Measurements from ENCODE around the gene HRH1.

Gene HRH1

GRCh38 chr3:11206316-11206715, 52.0 kb downstream of the HRH1 start:
- H3K79me2 ChIP-seq (ENCODE audit: low read length), result no peaks in the 10 kb centered on the region
- H3K9ac ChIP-seq (ENCODE audit: low read length), result no peak overlapping the region
- no peak overlapping the region for H2AFZ ChIP-seq (ENCODE audit: low read length)
- no peak for TF ChIP-seq EZH2phosphoT487 (IDR thresholded peaks at IDR 0.05; ENCODE audit: low read length)
- no peak for TF ChIP-seq CTCF (IDR thresholded peaks at IDR 0.05; ENCODE audit: low read length)
- no peak for TF ChIP-seq EZH2 (optimal IDR thresholded peaks at IDR 0.05; ENCODE audit: low read depth, low read length)
- H3K36me3 ChIP-seq (replicated peaks; ENCODE audit: insufficient read depth, low read length), result no peaks in the 10 kb centered on the region
- no peaks in the 10 kb centered on the region for H4K20me1 ChIP-seq (ENCODE audit: insufficient read depth, low read length)
- H3K4me1 ChIP-seq (ENCODE audit: low read length), result no peaks in the 10 kb centered on the region
- H3K27ac ChIP-seq (ENCODE audit: low read length), result no peak overlapping the region
- DNase-seq, result no peak
- no peaks in the 10 kb centered on the region for H3K9me3 ChIP-seq (replicated peaks; ENCODE audit: insufficient read depth, low read length)
- no peaks in the 10 kb centered on the region; the same call in 1 of the 2 replicates for H3K27me3 ChIP-seq (replicated peaks; ENCODE audit: insufficient read depth, low read length)
- H3F3A ChIP-seq (ENCODE audit: insufficient read depth, low read length), result no peaks in the 10 kb centered on the region
- no peak overlapping the region for H3K4me3 ChIP-seq (ENCODE audit: low read length)
- no peak overlapping the region for H3K4me2 ChIP-seq (ENCODE audit: low read depth, low read length)
- H3K9me2 ChIP-seq (replicated peaks; ENCODE audit: insufficient read depth, low read length), result no peaks in the 10 kb centered on the region

- Histone ChIP-seq H2AFZ (ENCODE audit: low read length) (no peak overlapping the region), H3K27ac (ENCODE audit: low read length) (no peak overlapping the region), H3K9me3 (replicated peaks; ENCODE audit: insufficient read depth, low read length) (no peaks in the 10 kb centered on the region), H3K9me2 (replicated peaks; ENCODE audit: insufficient read depth, low read length) (no peaks in the 10 kb centered on the region), H3K36me3 (replicated peaks; ENCODE audit: insufficient read depth, low read length) (no peaks in the 10 kb centered on the region), H4K20me1 (ENCODE audit: insufficient read depth, low read length) (no peaks in the 10 kb centered on the region), H3K4me1 (ENCODE audit: low read length) (no peaks in the 10 kb centered on the region), H3K79me2 (ENCODE audit: low read length) (no peaks in the 10 kb centered on the region), H3F3A (ENCODE audit: insufficient read depth, low read length) (no peaks in the 10 kb centered on the region), H3K9ac (ENCODE audit: low read length) (no peak overlapping the region), H3K27me3 (replicated peaks; ENCODE audit: insufficient read depth, low read length) (no peaks in the 10 kb centered on the region; the same call in 1 of the 2 replicates), H3K4me2 (ENCODE audit: low read depth, low read length) (no peak overlapping the region), H3K4me3 (ENCODE audit: low read length) (no peak overlapping the region)
- DNase-seq, result no peak
- TF ChIP-seq CTCF (IDR thresholded peaks at IDR 0.05; ENCODE audit: low read length) (no peak), EZH2 (optimal IDR thresholded peaks at IDR 0.05; ENCODE audit: low read depth, low read length) (no peak), EZH2phosphoT487 (IDR thresholded peaks at IDR 0.05; ENCODE audit: low read length) (no peak)
Measured at GRCh38 chr3:11206953-11207352, 52.7 kb downstream of the HRH1 start.

GRCh38 chr3:11211531-11212298, 57.4 kb downstream of the HRH1 start:
- Histone ChIP-seq H3K4me1 (ENCODE audit: low read length) (no peaks in the 10 kb centered on the region), H3K9ac (ENCODE audit: low read length) (no peak overlapping the region), H3K9me2 (replicated peaks; ENCODE audit: insufficient read depth, low read length) (no peaks in the 10 kb centered on the region), H3K9me3 (replicated peaks; ENCODE audit: insufficient read depth, low read length) (no peaks in the 10 kb centered on the region), H4K20me1 (ENCODE audit: insufficient read depth, low read length) (no peaks in the 10 kb centered on the region), H3F3A (ENCODE audit: insufficient read depth, low read length) (no peaks in the 10 kb centered on the region), H3K27me3 (replicated peaks; ENCODE audit: insufficient read depth, low read length) (no peaks in the 10 kb centered on the region), H3K36me3 (replicated peaks; ENCODE audit: insufficient read depth, low read length) (no peaks in the 10 kb centered on the region), H3K4me3 (ENCODE audit: low read length) (no peak overlapping the region), H3K27ac (ENCODE audit: low read length) (no peak overlapping the region), H3K79me2 (ENCODE audit: low read length) (no peaks in the 10 kb centered on the region), H3K4me2 (ENCODE audit: low read depth, low read length) (no peak overlapping the region), H2AFZ (ENCODE audit: low read length) (no peak overlapping the region)
- no peak for TF ChIP-seq EZH2phosphoT487 (IDR thresholded peaks at IDR 0.05; ENCODE audit: low read length)
- no peak for TF ChIP-seq EZH2 (optimal IDR thresholded peaks at IDR 0.05; ENCODE audit: low read depth, low read length)
- TF ChIP-seq CTCF (IDR thresholded peaks at IDR 0.05; ENCODE audit: low read length), result no peak
- no peak for DNase-seq

Data from MM.1S (cell line).